ENCODE data around the gene NPPB. TPM values are rescaled to one million over a fixed set of nuclear protein-coding genes. Genes with fewer than 3 reads are reported as not detected.

The NPPB gene
- total RNA-seq, 6 experiments from 2014 or later, result not detected

GRCh38 chr1:11869104-11869503 lies 10.4 kb upstream of the NPPB start:
- Mint-ChIP-seq H3K4me1 (ENCODE audit: low read depth) (no peaks in the 10 kb centered on the region), H3K9me3 (no peaks in the 10 kb centered on the region), H3K27me3 (ENCODE audit: insufficient read depth) (peaks cover 48% of the 10 kb centered on the region), H3K27ac (no peak overlapping the region), H3K4me3 (no peak overlapping the region), H3K36me3 (ENCODE audit: low read depth) (no peaks in the 10 kb centered on the region)
- no peak for DNase-seq
- TF ChIP-seq CTCF (IDR thresholded peaks at IDR 0.05), result no peak

- H3K27me3 Mint-ChIP-seq (ENCODE audit: insufficient read depth), result peaks cover 49% of the 10 kb centered on the region
These were observed 9.7 kb upstream of the NPPB start for GRCh38 chr1:11868331-11868980.

GRCh38 chr1:11862890-11863289 lies 4.1 kb upstream of the NPPB start:
- no peak overlapping the region for H3K27ac Mint-ChIP-seq

More at GRCh38 chr1:11868331-11868980, 9.7 kb upstream of the NPPB start:
- DNase-seq, result no peak
- no peaks in the 10 kb centered on the region for H3K9me3 Mint-ChIP-seq
- no peaks in the 10 kb centered on the region for H3K36me3 Mint-ChIP-seq (ENCODE audit: low read depth)
- H3K4me1 Mint-ChIP-seq (ENCODE audit: low read depth), result no peaks in the 10 kb centered on the region
- no peak overlapping the region for H3K4me3 Mint-ChIP-seq
- no peak for TF ChIP-seq CTCF (IDR thresholded peaks at IDR 0.05)
- no peak overlapping the region for H3K27ac Mint-ChIP-seq

GRCh38 chr1:11860587-11860986 lies 1.8 kb upstream of the NPPB start:
- Mint-ChIP-seq H3K4me3 (no peak overlapping the region), H3K36me3 (ENCODE audit: low read depth) (no peaks in the 10 kb centered on the region), H3K27me3 (ENCODE audit: insufficient read depth) (peaks cover 24% of the 10 kb centered on the region), H3K27ac (no peak overlapping the region), H3K4me1 (ENCODE audit: low read depth) (no peaks in the 10 kb centered on the region), H3K9me3 (no peaks in the 10 kb centered on the region)
- DNase-seq, result no peak
- no peak for TF ChIP-seq CTCF (IDR thresholded peaks at IDR 0.05)

More at GRCh38 chr1:11862890-11863289, 4.1 kb upstream of the NPPB start:
- TF ChIP-seq CTCF (IDR thresholded peaks at IDR 0.05), result no peak
- Mint-ChIP-seq H3K36me3 (ENCODE audit: low read depth) (no peaks in the 10 kb centered on the region), H3K4me3 (no peak overlapping the region), H3K4me1 (ENCODE audit: low read depth) (no peaks in the 10 kb centered on the region), H3K27me3 (ENCODE audit: insufficient read depth) (peaks cover 26% of the 10 kb centered on the region), H3K9me3 (no peaks in the 10 kb centered on the region)
- DNase-seq, result no peak

GRCh38 chr1:11860083-11860482 lies 1.3 kb upstream of the NPPB start:
- no peak overlapping the region for H3K4me3 Mint-ChIP-seq
- H3K36me3 Mint-ChIP-seq (ENCODE audit: low read depth), result no peaks in the 10 kb centered on the region
- no peak for TF ChIP-seq CTCF (IDR thresholded peaks at IDR 0.05)
- H3K4me1 Mint-ChIP-seq (ENCODE audit: low read depth), result no peaks in the 10 kb centered on the region
- H3K9me3 Mint-ChIP-seq, result no peaks in the 10 kb centered on the region
- H3K27ac Mint-ChIP-seq, result no peak overlapping the region
- peaks cover 21% of the 10 kb centered on the region for H3K27me3 Mint-ChIP-seq (ENCODE audit: insufficient read depth)
- no peak for DNase-seq

Measured in HFFc6 (cell line).